Ovary (tissue), 9 donors: ENCODE data around the gene ZC3H7A. TPM values are rescaled to one million over a fixed set of nuclear protein-coding genes. Genes with fewer than 3 reads are reported as not detected.
A peak's percentile ranks its signal among the peaks of the same experiment; 100 is the strongest.

Source experiments
- DNase-seq, 5 donors: peaks; one replicate each; pipeline ENCODE4 v3.0.0-alpha.2; 2019 to 2020
- H3K27ac ChIP-seq, 2 donors: fragments of 200-600 bp; one replicate each; pipeline versions ENCODE4 v1.5.1 to v1.8.0; 2019 to 2022
- H3K27me3 ChIP-seq: fragments of 200-600 bp; one replicate; pipeline ENCODE4 v1.8.0; 2022
- H3K36me3 ChIP-seq: fragments of 200-600 bp; sonication (generic); one replicate; pipeline ENCODE4 v1.5.1; 2019
- H3K4me1 ChIP-seq: one replicate; pipeline ENCODE4 v1.8.1; 2013; ENCODE audit warnings: mild to moderate bottlenecking, moderate library complexity; ENCODE audit not compliant: insufficient read depth
- H3K4me3 ChIP-seq: fragments of 200-600 bp; sonication (generic); one replicate; pipeline ENCODE4 v1.5.1; 2017
- H3K9me3 ChIP-seq, 2 donors: fragments of 200-600 bp in 1 of 2; sonication (generic) in 1 of 2; one replicate each; pipeline versions ENCODE4 v1.5.1 to v1.8.1; 2013 to 2019; ENCODE audit warnings: mild to moderate bottlenecking in 1 of 2, moderate library complexity in 1 of 2
- CTCF ChIP-seq, 3 donors: fragments of 450-650 bp in 2 of 3; fragments of 200-600 bp in 1 of 3; IDR thresholded peaks; one replicate each; pipeline versions ENCODE4 v1.5.1 to v1.8.0; 2016 to 2022; ENCODE audit warnings: antibody characterized with exemption in 3 of 3, mild to moderate bottlenecking in 1 of 3
- EP300 ChIP-seq: sonication (generic); formaldehyde crosslinking; IDR thresholded peaks from one replicate; pipeline ENCODE4 v1.6.1; 2017; ENCODE audit warnings: antibody characterized with exemption
- POLR2A ChIP-seq: fragments of 450-650 bp; IDR thresholded peaks from one replicate; pipeline ENCODE4 v1.6.1; 2017; ENCODE audit warnings: antibody characterized with exemption, mild to moderate bottlenecking, moderate library complexity
- WGBS, 3 donors: extraction: QIAGEN DNeasy Blood & Tissue Kit in 1 of 3; methylation state at CpG; one replicate each; pipeline versions ENCODE4 v1.1.5 to v1.1.7; 2013 to 2017; 5-methylcytosine and 5-hydroxymethylcytosine counted together
- intact Hi-C, 4 donors: fragments of 100-400 bp; cut with DNase I; formaldehyde crosslinking; loops; one replicate each; pipeline versions ENCODE4 v1.11.0 to v1.15.1; 2022 to 2023
- polyA plus RNA-seq, 2 donors: library from polyadenylated mRNA; stranded (reverse); fragments of 200-250 nt in 1 of 2; fragments of 350-450 nt in 1 of 2; fragmentation: Illumina TruSeq in 1 of 2; extraction: RNeasy Lipid Tissue Mini Kit (QIAGEN cat#74804) in 1 of 2; gene quantifications; one replicate each; pipeline ENCODE4 v1.2.3, GENCODE V29; 2013 to 2014
- total RNA-seq, 7 donors: library from RNA; depleted of rRNA in 2 of 7; stranded (reverse); fragments of >200 nt in 2 of 7; fragmentation: NEBNext Ultra II Directional in 3 of 7; extraction: Animal tissue kit (Norgen Biotek cat#: 25700) in 3 of 7; gene quantifications; one replicate each; pipeline versions ENCODE4 v1.1.0 to v1.2.4, GENCODE V29; 2016 to 2023
- donor health status: DM: no; HTN: no; CAD: no; lungs with moderate emphysema.
- donor health status: DM: no; HTN: no; CAD: no.
- donor health status: Bipolar disorder and iron deficiency.
- donor health status: DM: yes; HTN: yes; CAD: no.
- donor health status: DM: no; HTN: no; CAD: no.
- donor health status: DM: yes; HTN: yes; CAD: no.

Gene ZC3H7A
- total and polyA plus RNA-seq, 9 donors = 34.9 to 60.9 (median 50.7) TPM

- Histone ChIP-seq H3K4me1 (peaks cover 7% of the 10 kb centered on the region), H3K27me3 (no peaks in the 10 kb centered on the region), H3K9me3 (no peaks in the 10 kb centered on the region), H3K36me3 (no peaks in the 10 kb centered on the region), H3K4me3 (peak overlapping the region; percentile 75), H3K27ac (peak overlapping the region; percentile 19 to 89)
- intact Hi-C loops = loop anchor here in 2 of 4 donors (2.0 to 10.0 kb wide), 3 partner anchors 51 to 79 kb away; partner anchors contain the start of genes ZC3H7A (in 2 of the 2) and SNN (in 1 of the 2)
- 49 to 56% (median 49%) methylated on average over 21 of the region's 21 CpGs for WGBS, 3 donors
- peak in 3 of 5 donors; percentile 15 to 58 (median 35) for DNase-seq
- no peak for TF ChIP-seq POLR2A
- TF ChIP-seq CTCF (IDR thresholded peaks at IDR 0.05) = no peak
Observed at GRCh38 chr16:11743308-11744074, 53.6 kb downstream of the ZC3H7A start.

GRCh38 chr16:11742536-11743307 lies 54.3 kb downstream of the ZC3H7A start, which contains the start of gene TXNDC11:
TXNDC11 (minus strand) TSS chr16:11742857; CDS start chr16:11742730, 127 bp downstream.
- no peaks in the 10 kb centered on the region for H3K27me3 ChIP-seq
- no peaks in the 10 kb centered on the region for H3K36me3 ChIP-seq
- H3K9me3 ChIP-seq = no peaks in the 10 kb centered on the region
- H3K4me3 ChIP-seq = peak within 1 kb of the TSS; percentile 75
- H3K27ac ChIP-seq = peak within 1 kb of the TSS; percentile 53 to 89
- peak; percentile 99 to 100 (median 100) for DNase-seq
- WGBS, 3 donors = 0% methylated on average over 18 to 96 of the region's 96 CpGs
- intact Hi-C loops = loop anchor here in 2 of 4 donors (2.0 to 10.0 kb wide), 3 partner anchors 52 to 78 kb away; partner anchors contain the start of genes ZC3H7A (in 2 of the 2) and SNN (in 1 of the 2)
- H3K4me1 ChIP-seq = peaks cover 7% of the 10 kb centered on the region
- TF ChIP-seq EP300 (peak; percentile 88), CTCF (IDR thresholded peaks at IDR 0.05) (no peak), POLR2A (peak; percentile 91)

- peak in 4 of 5 donors; percentile 42 to 65 (median 58) for DNase-seq
- Histone ChIP-seq H3K27me3 (no peaks in the 10 kb centered on the region), H3K9me3 (no peaks in the 10 kb centered on the region), H3K36me3 (no peaks in the 10 kb centered on the region), H3K4me3 (peak overlapping the region; percentile 75), H3K27ac (peak overlapping the region; percentile 53 to 89), H3K4me1 (peaks cover 10% of the 10 kb centered on the region)
- no peak for TF ChIP-seq POLR2A
- no peak for TF ChIP-seq EP300
- peak in 1 of 3 donors; percentile 21 for TF ChIP-seq CTCF (IDR thresholded peaks at IDR 0.05)
- WGBS, 3 donors = 0 to 1% (median 0%) methylated on average over 31 to 37 of the region's 37 CpGs
- intact Hi-C loops = loop anchor here in 2 of 4 donors (2.0 to 10.0 kb wide), 3 partner anchors 53 to 77 kb away; partner anchors contain the start of genes ZC3H7A (in 2 of the 2) and SNN (in 1 of the 2)
Observed at GRCh38 chr16:11742093-11742535, 54.9 kb downstream of the ZC3H7A start.

GRCh38 chr16:11740567-11740966 lies 56.5 kb downstream of the ZC3H7A start:
- no peak for DNase-seq
- Histone ChIP-seq H3K4me3 (peak overlapping the region; percentile 75), H3K4me1 (peaks cover 20% of the 10 kb centered on the region), H3K9me3 (no peaks in the 10 kb centered on the region), H3K27ac (peak overlapping the region; percentile 31 to 89), H3K36me3 (no peaks in the 10 kb centered on the region), H3K27me3 (no peaks in the 10 kb centered on the region)
- 51 to 65% (median 55%) methylated on average over 3 of the region's 3 CpGs for WGBS, 3 donors
- intact Hi-C loops = loop anchor here in 2 of 4 donors (10.0 kb wide), 2 partner anchors 54 to 76 kb away; partner anchors contain the start of genes SNN (in 1 of the 2) and ZC3H7A (in 1 of the 2)
- TF ChIP-seq POLR2A = no peak
- TF ChIP-seq CTCF (IDR thresholded peaks at IDR 0.05) = no peak
- TF ChIP-seq EP300 = no peak
